Coronary artery (tissue), 2 donors: ENCODE results near the gene SLC28A1.

Experiments
- DNase-seq: peaks from one replicate; pipeline ENCODE4 v3.0.0-alpha.2; 2017; ENCODE audit warnings: low spot score
- H3K27ac ChIP-seq, 2 donors: fragments of 200-600 bp; sonication (generic); one replicate each; pipeline ENCODE4 v1.5.1; 2016 to 2019
- H3K4me3 ChIP-seq: fragments of 200-600 bp; sonication (generic); 2 replicates; pipeline ENCODE4 v1.5.1; 2016; ENCODE audit warnings: mild to moderate bottlenecking, moderate library complexity
- TF ChIP-seq, protein P1 (sequence below): fragments of 200-600 bp; sonication (generic); IDR thresholded peaks from one replicate; pipeline ENCODE4 v1.5.1; 2019; ENCODE audit warnings: antibody characterized with exemption

The SLC28A1 gene

DNA sequence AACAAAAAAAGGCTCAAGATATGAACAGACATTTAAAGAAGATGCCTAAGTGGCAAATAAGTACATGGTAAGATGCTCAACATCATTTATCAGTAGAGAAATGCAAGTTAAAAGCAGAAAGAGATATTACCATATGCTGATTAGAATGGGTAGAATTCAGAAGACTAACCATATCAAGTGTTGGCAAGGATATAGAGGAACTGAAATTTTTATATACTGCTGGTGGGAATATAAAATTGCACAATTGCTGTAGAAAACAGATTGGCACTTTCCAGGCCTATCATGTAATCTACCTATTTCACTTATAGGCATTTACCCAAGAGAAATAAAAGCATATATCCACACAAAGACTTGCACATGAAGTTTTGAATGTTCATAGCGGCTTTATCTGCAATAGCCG is 17.1 kb downstream of the SLC28A1 start:
- Histone ChIP-seq H3K4me3 (no peak overlapping the region), H3K27ac (no peak overlapping the region)
- DNase-seq: no peak
- TF ChIP-seq, protein P1, sequence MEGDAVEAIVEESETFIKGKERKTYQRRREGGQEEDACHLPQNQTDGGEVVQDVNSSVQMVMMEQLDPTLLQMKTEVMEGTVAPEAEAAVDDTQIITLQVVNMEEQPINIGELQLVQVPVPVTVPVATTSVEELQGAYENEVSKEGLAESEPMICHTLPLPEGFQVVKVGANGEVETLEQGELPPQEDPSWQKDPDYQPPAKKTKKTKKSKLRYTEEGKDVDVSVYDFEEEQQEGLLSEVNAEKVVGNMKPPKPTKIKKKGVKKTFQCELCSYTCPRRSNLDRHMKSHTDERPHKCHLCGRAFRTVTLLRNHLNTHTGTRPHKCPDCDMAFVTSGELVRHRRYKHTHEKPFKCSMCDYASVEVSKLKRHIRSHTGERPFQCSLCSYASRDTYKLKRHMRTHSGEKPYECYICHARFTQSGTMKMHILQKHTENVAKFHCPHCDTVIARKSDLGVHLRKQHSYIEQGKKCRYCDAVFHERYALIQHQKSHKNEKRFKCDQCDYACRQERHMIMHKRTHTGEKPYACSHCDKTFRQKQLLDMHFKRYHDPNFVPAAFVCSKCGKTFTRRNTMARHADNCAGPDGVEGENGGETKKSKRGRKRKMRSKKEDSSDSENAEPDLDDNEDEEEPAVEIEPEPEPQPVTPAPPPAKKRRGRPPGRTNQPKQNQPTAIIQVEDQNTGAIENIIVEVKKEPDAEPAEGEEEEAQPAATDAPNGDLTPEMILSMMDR: no peak

DNA sequence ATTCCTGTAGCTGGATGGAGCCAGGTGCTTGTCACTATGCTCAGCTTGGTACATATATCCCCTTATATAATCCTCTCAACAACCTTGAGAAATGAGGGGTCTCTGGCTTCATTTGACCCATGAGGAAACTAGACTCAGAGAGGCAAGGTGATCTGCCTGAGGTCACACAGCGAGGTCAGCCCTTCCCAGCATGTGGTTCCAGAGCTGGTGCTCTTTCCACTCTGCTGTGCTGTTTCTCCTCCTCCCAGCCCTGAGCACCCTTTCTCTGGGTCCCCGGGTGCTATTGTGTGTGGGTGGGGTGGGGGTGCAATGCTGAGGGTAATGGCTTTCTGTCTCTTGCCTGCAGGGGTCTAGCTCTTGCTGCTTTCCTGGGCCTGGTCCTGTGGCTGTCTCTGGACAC is 19.3 kb downstream of the SLC28A1 start:
- H3K27ac ChIP-seq: peak overlapping the region; percentile 44 to 78
- TF ChIP-seq, protein P1: no peak
- no peak for DNase-seq
- no peak overlapping the region for H3K4me3 ChIP-seq

DNA sequence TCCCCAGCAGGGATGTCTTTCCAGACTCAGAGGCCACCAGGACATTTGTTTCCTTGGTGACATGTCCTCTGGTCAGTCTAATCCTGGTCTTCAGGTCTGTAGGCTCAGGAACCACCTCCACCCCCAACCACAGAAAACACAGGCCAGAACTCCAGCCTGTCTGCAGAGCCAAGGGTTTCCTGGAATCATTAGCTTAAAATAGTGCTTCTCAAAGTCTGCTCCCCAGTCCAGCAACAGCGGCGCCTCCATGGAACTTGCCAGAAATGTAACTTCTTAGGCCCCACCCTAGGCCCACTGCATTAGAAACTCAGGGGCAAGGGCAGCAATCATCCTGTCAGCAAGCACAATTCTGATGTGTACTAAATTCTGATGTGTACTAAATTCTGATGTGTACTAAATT is 20.0 kb downstream of the SLC28A1 start:
- TF ChIP-seq, protein P1: no peak
- no peak for DNase-seq
- Histone ChIP-seq H3K4me3 (no peak overlapping the region), H3K27ac (peak overlapping the region; percentile 44 to 78)

DNA sequence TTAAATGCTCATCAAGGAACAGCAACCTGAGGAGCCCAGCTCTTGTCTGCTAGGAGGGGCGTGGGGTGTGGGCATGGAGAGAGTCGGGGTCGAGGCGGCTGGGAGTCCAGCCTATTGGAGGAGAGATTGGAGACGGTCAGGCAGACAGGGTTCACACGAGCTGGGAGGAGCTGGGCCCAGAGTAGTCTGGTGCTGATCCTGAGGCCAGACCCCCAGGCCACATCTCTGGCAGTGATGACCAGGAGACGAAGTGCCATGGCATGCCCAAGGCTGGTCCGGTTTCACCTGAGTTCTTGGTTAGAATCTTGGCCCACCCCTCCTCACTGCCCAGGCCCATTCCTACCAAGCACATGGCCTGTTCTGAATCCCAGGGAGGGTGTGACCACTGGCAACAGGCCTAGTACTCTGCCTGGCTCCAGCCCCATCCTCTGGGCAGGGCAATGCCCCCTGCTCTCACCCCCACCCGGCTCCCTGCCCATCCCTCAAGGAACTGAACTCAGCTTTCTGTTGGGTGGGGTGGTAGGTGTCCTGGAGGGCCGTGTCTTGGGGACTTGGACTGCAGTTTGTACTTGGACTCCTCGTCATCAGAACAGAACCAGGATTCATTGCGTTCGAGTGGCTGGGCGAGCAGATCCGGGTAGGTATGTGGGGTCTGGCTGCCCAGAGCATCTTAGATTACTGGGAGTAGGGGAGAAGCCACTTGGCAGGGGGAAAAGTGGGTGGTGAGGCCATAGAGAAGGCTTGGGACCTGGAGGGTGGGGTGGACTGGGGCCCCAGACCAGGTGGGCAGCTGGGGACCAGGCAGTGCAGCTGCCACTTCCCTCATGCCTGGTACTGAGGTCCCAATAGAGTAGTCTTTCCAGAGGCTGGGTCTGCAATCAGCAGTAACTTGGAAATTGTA is 20.8 kb downstream of the SLC28A1 start:
- DNase-seq: no peak
- H3K27ac ChIP-seq: peak overlapping the region; percentile 44 to 78

DNA sequence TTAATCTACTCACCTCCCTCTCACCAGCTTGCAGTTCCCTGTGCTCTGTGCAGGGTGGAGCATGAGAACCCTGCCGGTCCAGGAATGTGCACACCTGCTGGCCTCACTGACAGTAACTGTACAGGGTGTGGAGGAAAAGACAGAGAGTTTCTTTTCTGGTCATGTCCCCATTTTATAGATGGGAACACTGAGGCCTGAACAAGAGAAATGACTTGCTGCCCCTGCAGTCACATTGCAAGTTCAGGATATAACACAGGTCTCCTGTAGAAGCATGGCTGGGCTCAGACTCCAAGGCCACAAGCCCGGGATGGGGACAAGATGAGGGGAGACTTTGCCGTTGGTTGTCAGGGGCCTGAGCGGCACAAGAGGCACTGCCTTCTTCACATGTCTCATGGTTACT is 23.3 kb downstream of the SLC28A1 start:
- no peak for DNase-seq
- H3K27ac ChIP-seq: no peak overlapping the region
- TF ChIP-seq, protein P1: no peak
- no peak overlapping the region for H3K4me3 ChIP-seq

More for the DNA sequence above, 20.8 kb downstream of the SLC28A1 start:
- TF ChIP-seq, protein P1: no peak
- H3K4me3 ChIP-seq: no peak overlapping the region

DNA sequence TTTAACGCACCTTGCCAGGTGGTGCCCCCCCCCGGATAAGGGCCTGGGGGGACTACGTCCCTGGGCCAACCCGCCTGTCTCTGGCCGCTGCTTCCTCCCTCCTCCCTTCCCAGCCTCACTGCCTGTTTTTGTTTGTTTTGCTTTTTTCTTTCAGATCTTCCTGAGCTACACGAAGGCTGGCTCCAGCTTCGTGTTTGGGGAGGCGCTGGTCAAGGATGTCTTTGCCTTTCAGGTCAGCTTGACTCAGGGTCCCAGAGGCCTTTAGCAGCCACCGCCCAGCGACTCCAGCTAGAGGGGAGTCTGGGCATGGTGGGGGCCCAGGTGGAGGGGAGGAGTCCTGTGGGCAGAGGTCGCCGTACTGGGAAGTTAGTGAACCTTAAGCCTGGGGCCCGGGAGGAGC is 24.1 kb downstream of the SLC28A1 start:
- TF ChIP-seq, protein P1: no peak
- DNase-seq: no peak
- Histone ChIP-seq H3K27ac (no peak overlapping the region), H3K4me3 (no peak overlapping the region)

DNA sequence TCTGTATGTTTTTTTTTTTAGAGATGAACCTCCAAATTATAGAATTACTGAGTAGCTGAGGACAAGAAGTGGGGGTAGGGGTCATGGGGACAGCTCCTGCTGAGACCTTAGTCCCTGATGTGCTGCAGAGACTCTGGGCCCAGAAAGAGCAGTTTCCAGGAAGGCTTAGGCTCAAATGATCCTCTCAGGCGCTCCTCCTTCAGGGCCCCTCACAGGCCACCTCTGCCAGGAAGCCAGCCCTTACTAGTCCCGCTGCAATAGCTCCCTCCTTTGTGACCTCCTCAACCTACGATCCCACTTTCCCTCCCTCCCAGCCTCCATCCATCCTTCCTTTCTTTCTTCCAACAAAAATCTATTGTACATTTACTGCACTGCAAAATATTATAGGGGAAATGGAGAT is 24.6 kb downstream of the SLC28A1 start:
- H3K27ac ChIP-seq: no peak overlapping the region
- no peak overlapping the region for H3K4me3 ChIP-seq
- TF ChIP-seq, protein P1: no peak
- no peak for DNase-seq
